Dendritic cell treated with granulocyte-macrophage colony-stimulating factor and Interleukin-4, amounts not matched to agents 40 ng/mL and 50 ng/mL, for 4 days (primary cell): ENCODE results near the gene FAM114A1.

Experiments
- H3K27ac Mint-ChIP-seq: one replicate; pipeline ENCODE4 v1.8.0; 2022; ENCODE audit warnings: mild to moderate bottlenecking, mixed read lengths
- H3K27me3 Mint-ChIP-seq: one replicate; pipeline ENCODE4 v1.8.0; 2022; ENCODE audit warnings: mild to moderate bottlenecking, mixed read lengths
- H3K36me3 Mint-ChIP-seq: one replicate; pipeline ENCODE4 v1.8.0; 2022; ENCODE audit warnings: low read depth, mixed read lengths
- H3K4me1 Mint-ChIP-seq: one replicate; pipeline ENCODE4 v1.8.0; 2022; ENCODE audit warnings: low read depth, mixed read lengths
- H3K4me3 Mint-ChIP-seq: one replicate; pipeline ENCODE4 v1.8.0; 2022; ENCODE audit warnings: mild to moderate bottlenecking, moderate library complexity, mixed read lengths
- H3K9me3 Mint-ChIP-seq: one replicate; pipeline ENCODE4 v1.8.0; 2022; ENCODE audit warnings: mixed read lengths
- intact Hi-C: fragments of 100-400 bp; cut with micrococcal nuclease; formaldehyde crosslinking; loops from one replicate; pipeline ENCODE4 v1.15.0; 2022

Gene FAM114A1

DNA sequence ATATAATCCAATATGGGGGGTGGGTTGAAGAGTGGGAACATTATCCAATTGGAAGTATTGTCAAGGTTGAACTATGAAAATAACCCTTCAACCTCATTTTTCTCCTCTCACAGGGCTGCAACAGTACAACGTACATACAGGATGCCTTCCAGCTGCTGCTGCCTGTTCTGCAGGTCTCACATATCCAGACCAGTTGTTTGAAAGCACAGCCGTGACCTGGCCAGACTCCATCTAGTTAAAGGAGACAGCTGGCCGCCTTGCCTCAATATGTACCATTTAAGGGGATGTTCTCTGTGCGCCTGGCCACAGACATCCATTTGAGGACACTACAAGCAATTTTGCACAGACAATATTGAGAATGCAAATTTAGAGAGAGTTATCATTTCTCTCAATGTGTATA lies 75.7 kb downstream of the FAM114A1 start:
- no peaks in the 10 kb centered on the region for H3K9me3 Mint-ChIP-seq
- intact Hi-C loops, result no loop called here

DNA sequence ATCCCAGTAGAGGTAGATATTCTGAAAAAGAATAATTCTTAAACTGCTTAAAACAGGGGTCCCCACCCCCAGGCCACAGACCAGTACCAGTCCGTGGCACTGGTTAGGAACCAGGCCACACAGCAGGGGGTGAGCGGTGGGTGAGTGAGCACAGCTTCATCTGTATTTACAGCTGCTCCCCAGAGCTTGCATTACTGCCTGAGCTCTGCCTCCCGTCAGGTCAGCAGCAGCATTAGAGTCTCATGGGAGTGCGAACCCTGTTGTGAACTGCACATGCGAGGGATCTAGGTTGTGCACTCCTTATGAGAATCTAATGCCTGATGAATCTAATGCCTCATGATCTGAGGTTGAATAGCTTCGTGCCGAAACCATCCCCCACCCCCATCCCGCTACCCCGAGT lies 76.8 kb downstream of the FAM114A1 start:
- H3K27ac Mint-ChIP-seq, result no peak overlapping the region
- H3K9me3 Mint-ChIP-seq, result no peaks in the 10 kb centered on the region
- no peaks in the 10 kb centered on the region for H3K4me1 Mint-ChIP-seq
- H3K36me3 Mint-ChIP-seq, result peaks cover 39% of the 10 kb centered on the region
- intact Hi-C loops, result no loop called here
- no peaks in the 10 kb centered on the region for H3K27me3 Mint-ChIP-seq
- no peak overlapping the region for H3K4me3 Mint-ChIP-seq

More for the DNA sequence above, 75.7 kb downstream of the FAM114A1 start:
- Mint-ChIP-seq H3K36me3 (peaks cover 41% of the 10 kb centered on the region), H3K4me1 (no peaks in the 10 kb centered on the region), H3K27ac (no peak overlapping the region), H3K27me3 (no peaks in the 10 kb centered on the region), H3K4me3 (no peak overlapping the region)

DNA sequence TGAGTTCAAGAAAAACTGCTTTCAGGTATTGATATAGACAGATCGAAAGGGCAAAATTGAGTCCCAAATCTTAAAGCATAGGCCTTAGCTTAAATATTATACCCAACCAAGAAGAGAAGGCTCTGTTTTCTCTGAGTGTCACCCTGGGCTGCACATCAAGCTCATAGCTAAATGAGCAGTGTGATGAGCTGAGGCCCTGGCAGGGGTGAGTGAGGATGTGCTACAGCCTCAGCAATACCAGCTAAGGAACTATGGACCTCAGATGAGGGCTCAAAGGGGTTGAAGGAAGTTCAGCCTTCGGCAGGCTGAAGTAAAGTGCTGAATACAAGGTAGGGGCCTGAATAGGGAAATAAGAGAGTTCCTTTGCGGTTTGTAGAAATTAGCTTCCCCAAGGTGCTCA lies 79.3 kb downstream of the FAM114A1 start:
- intact Hi-C loops, result no loop called here
- Mint-ChIP-seq H3K36me3 (peaks cover 16% of the 10 kb centered on the region), H3K9me3 (no peaks in the 10 kb centered on the region), H3K27me3 (no peaks in the 10 kb centered on the region), H3K4me3 (no peak overlapping the region), H3K27ac (no peak overlapping the region), H3K4me1 (no peaks in the 10 kb centered on the region)

DNA sequence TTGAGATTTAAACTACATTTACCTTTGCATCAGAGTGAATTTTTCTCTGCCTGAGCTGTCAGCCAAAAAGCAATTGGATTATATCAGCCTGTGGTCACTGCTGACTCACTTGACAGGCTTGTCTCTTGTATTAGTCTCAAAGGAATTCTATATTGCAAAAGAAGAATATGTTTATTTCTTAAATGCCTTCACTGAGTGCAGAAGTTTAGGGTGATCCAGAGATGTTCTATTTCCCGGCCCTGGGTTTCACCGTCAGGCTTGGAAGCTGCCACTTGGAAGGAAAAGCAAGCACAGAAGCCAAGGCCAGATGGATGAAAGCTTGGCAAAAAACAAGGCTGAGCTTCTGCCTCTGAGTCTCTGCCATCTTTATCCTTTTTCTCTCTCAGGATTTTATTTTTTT lies 80.9 kb downstream of the FAM114A1 start:
- intact Hi-C loops, result no loop called here
- H3K4me3 Mint-ChIP-seq, result no peak overlapping the region
- H3K27ac Mint-ChIP-seq, result no peak overlapping the region
- H3K36me3 Mint-ChIP-seq, result peaks cover 9% of the 10 kb centered on the region
- no peaks in the 10 kb centered on the region for H3K4me1 Mint-ChIP-seq
- H3K9me3 Mint-ChIP-seq, result no peaks in the 10 kb centered on the region
- peaks cover 2% of the 10 kb centered on the region for H3K27me3 Mint-ChIP-seq

DNA sequence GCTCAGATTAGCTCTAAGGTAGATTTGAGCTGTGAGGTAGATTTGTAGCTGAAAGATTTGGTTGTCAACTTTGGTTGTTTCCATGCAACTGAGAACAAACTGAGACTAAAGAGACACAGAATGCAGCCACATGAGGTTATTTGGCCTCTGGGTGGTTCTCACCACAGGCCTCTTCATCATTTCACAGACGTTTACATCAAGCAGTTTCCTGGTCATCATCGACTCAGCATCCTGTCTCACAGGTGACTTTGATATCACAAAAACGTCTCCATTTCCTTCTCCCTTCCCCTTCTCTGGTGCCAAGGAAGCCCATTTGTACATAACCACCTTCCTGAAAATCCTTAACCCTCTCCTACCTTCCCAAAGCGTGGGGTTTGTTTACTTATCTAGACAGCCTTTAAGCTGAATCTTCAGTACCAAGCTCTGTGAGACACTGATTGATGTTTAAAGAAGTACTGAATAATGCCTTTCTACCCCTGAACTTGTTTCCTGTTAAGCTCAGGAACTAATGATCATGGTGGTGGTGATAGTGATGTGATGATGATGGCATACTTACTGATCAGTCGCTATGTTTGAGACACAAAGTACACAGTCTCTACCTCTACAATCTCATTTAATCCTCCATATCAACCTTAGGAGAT lies 81.9 kb downstream of the FAM114A1 start:
- no peaks in the 10 kb centered on the region for H3K4me1 Mint-ChIP-seq
- peaks cover 3% of the 10 kb centered on the region for H3K27me3 Mint-ChIP-seq
- H3K4me3 Mint-ChIP-seq, result no peak overlapping the region
- H3K36me3 Mint-ChIP-seq, result peaks cover 3% of the 10 kb centered on the region
- H3K9me3 Mint-ChIP-seq, result no peaks in the 10 kb centered on the region
- intact Hi-C loops, result no loop called here
- no peak overlapping the region for H3K27ac Mint-ChIP-seq

DNA sequence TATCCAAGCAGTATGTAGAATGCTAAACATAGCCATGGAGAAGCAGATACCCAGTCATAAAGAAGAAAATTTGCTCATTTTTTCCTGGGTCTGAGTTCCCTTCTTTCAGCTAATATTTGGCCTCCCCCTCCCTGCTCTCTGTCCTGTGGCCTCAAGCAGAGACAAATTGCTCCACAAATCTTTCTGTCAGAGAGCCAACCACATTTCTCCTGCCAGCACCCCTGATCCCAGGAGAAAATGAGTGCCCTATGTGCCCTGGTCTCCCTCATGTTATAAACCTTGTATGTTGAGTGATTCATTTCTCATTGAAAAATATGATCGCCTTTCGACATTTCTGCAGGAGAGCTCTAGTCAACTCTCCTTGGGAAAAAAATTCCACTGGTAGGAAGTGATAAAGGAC lies 82.6 kb downstream of the FAM114A1 start:
- H3K27ac Mint-ChIP-seq, result no peak overlapping the region
- peaks cover 3% of the 10 kb centered on the region for H3K27me3 Mint-ChIP-seq
- H3K9me3 Mint-ChIP-seq, result no peaks in the 10 kb centered on the region
- no peak overlapping the region for H3K4me3 Mint-ChIP-seq
- no peaks in the 10 kb centered on the region for H3K36me3 Mint-ChIP-seq
- intact Hi-C loops, result no loop called here
- H3K4me1 Mint-ChIP-seq, result no peaks in the 10 kb centered on the region

DNA sequence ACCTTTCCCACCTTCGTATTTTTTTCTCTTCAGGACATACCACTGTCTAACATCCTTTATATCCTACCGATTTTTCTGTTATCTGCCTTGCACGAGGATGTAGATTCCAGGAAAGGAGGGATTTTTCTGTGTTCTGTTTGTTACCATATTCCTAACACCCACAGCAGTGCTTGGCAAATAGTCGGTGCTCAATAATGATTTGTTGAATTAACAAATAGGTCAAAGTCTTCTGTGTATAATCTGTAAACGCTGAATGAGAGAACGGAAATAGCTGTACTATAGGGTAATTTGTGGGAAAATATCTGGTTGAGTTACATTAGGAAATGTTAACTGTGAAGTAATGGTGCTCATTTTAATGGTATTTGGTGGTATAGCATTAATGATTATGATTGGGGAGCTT lies 83.1 kb downstream of the FAM114A1 start:
- H3K27ac Mint-ChIP-seq, result no peak overlapping the region
- no peaks in the 10 kb centered on the region for H3K9me3 Mint-ChIP-seq
- H3K4me1 Mint-ChIP-seq, result no peaks in the 10 kb centered on the region
- peaks cover 3% of the 10 kb centered on the region for H3K27me3 Mint-ChIP-seq
- intact Hi-C loops, result no loop called here
- H3K36me3 Mint-ChIP-seq, result no peaks in the 10 kb centered on the region
- no peak overlapping the region for H3K4me3 Mint-ChIP-seq

DNA sequence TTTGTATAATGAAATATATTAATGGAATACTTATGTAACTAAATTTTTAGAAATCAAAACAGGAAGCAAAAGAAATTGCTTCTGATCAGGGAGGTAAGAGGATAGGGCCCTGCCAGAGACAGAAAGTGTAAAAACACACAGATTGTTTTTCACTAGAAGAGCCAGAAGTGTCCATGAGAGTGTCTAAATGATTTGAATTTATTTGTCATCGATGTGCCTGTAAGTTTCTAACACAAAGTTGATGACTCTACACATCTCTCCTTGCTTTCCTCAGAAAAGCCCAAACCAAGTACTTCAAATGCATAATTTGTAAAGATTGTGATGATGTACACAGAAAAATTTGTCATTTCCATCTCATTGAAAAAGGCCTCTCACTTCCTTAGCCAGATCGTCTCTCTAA lies 84.0 kb downstream of the FAM114A1 start:
- Mint-ChIP-seq H3K9me3 (peaks cover 8% of the 10 kb centered on the region), H3K27ac (no peak overlapping the region), H3K4me1 (no peaks in the 10 kb centered on the region), H3K4me3 (no peak overlapping the region), H3K27me3 (peaks cover 3% of the 10 kb centered on the region), H3K36me3 (no peaks in the 10 kb centered on the region)
- intact Hi-C loops, result no loop called here

DNA sequence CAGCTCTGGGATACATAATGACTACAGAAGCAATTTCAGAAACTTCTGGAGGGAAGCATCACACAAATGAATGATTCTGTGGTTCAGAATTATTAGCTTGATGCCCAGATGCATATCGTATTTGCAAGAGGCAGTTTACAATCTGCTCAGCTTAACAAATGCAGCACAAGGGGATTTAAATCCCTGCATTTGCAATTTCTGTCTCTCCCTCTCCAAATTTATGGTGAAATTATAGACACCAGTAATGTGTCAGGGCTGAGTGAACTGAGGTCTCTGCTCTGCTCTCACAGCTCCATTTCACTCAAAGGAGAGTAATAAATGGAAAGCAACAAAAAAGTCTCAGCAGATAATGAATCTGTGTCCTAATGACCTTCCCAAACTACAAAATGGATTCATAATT lies 84.4 kb downstream of the FAM114A1 start:
- intact Hi-C loops, result no loop called here
- Mint-ChIP-seq H3K4me3 (no peak overlapping the region), H3K36me3 (no peaks in the 10 kb centered on the region), H3K4me1 (no peaks in the 10 kb centered on the region), H3K27me3 (peaks cover 3% of the 10 kb centered on the region), H3K9me3 (peaks cover 12% of the 10 kb centered on the region), H3K27ac (no peak overlapping the region)

DNA sequence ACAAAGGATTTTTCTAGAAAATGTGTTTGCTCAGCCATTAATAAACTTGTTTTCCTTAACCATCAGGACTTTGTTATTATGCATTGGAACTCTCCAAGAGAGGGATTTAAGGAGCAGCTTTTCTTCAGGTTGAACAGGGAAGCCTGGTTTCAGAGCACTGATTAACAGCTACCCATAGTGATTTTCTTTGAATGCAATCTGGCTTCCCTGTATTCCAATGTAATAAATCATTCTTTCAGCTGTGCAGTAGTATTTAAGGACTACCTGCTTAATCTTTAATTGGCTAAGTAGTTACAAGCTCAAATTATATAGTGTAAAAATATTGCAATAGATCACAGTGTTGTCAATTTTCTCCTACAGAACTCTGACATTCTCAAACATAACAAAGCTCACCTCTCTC lies 87.1 kb downstream of the FAM114A1 start:
- intact Hi-C loops, result no loop called here
- H3K4me1 Mint-ChIP-seq, result no peaks in the 10 kb centered on the region
- peaks cover 3% of the 10 kb centered on the region for H3K27me3 Mint-ChIP-seq

DNA sequence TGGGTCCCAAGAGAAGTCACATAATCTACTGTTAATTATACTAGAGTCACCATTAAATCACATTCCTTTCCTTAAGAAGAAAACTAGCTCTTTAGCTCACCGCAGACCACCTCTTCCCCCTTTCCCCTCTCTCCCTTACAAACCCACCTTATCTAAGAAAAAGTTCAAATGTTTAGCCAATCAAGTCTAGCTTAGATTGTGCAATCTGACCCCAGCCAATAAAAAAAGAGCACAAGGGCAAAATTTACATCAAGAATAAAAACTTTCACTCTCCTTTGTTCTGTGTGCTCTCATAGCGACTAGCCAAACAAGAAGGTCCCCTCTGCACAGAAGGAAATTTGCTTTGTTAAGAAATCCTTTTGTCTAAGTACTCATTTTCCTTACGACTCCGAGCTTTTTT lies 88.4 kb downstream of the FAM114A1 start:
- H3K9me3 Mint-ChIP-seq, result peaks cover 12% of the 10 kb centered on the region
- intact Hi-C loops, result no loop called here
- no peak overlapping the region for H3K4me3 Mint-ChIP-seq
- H3K36me3 Mint-ChIP-seq, result no peaks in the 10 kb centered on the region
- no peak overlapping the region for H3K27ac Mint-ChIP-seq
- H3K27me3 Mint-ChIP-seq, result peaks cover 3% of the 10 kb centered on the region
- no peaks in the 10 kb centered on the region for H3K4me1 Mint-ChIP-seq

More for the DNA sequence above, 87.1 kb downstream of the FAM114A1 start:
- H3K27ac Mint-ChIP-seq, result no peak overlapping the region
- H3K9me3 Mint-ChIP-seq, result peaks cover 12% of the 10 kb centered on the region
- H3K4me3 Mint-ChIP-seq, result no peak overlapping the region
- no peaks in the 10 kb centered on the region for H3K36me3 Mint-ChIP-seq

DNA sequence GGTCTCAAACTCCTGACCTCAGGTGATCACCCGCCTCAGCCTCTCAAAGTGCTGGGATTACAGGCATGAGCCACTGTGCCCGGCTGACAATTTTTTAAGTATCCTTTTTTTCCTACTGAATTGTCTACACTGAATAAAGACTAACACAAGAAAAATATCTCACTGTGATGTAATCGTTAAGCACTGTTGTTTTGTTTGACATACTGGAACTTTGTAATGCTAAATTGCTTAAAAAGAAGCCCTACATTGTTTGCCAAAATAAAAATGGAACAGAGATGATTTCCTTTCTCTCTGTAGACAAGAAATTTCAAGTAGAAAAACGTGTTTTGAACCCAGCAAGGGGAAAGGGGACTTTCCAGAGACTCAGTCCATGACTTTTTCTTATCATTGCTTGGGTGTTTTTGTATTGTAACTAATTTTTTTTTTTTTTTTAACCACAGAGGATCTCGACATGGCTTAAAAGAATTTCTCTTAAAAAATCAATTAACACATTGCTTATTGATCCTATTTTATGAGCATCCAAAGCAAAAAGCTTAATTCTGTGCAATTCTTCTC lies 89.7 kb downstream of the FAM114A1 start:
- Mint-ChIP-seq H3K36me3 (no peaks in the 10 kb centered on the region), H3K4me1 (no peaks in the 10 kb centered on the region), H3K27me3 (peaks cover 3% of the 10 kb centered on the region), H3K27ac (no peak overlapping the region), H3K4me3 (no peak overlapping the region), H3K9me3 (peaks cover 12% of the 10 kb centered on the region)
- intact Hi-C loops, result no loop called here

DNA sequence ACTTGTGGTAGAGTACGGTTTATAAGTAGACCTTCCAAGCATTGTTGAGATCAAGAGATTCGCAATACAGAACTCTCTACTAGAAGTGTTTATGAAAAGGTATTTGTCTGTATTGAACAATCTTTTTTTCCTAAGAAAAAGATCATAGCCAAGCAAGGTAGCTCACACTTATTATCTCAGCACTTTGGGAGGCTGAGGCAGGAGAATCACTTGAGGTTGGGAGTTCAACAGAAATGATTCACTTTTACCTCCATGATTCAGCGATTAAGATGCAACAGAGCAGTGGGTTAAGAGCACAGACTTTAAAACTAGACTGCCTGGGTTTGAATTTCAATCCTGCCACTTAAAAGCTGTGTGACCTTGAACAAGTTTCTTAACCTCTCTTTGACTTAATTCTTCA lies 90.3 kb downstream of the FAM114A1 start:
- no peak overlapping the region for H3K4me3 Mint-ChIP-seq
- no peak overlapping the region for H3K27ac Mint-ChIP-seq
- no peaks in the 10 kb centered on the region for H3K4me1 Mint-ChIP-seq
- no peaks in the 10 kb centered on the region for H3K36me3 Mint-ChIP-seq
- intact Hi-C loops, result no loop called here
- H3K27me3 Mint-ChIP-seq, result peaks cover 3% of the 10 kb centered on the region
- peaks cover 12% of the 10 kb centered on the region for H3K9me3 Mint-ChIP-seq

DNA sequence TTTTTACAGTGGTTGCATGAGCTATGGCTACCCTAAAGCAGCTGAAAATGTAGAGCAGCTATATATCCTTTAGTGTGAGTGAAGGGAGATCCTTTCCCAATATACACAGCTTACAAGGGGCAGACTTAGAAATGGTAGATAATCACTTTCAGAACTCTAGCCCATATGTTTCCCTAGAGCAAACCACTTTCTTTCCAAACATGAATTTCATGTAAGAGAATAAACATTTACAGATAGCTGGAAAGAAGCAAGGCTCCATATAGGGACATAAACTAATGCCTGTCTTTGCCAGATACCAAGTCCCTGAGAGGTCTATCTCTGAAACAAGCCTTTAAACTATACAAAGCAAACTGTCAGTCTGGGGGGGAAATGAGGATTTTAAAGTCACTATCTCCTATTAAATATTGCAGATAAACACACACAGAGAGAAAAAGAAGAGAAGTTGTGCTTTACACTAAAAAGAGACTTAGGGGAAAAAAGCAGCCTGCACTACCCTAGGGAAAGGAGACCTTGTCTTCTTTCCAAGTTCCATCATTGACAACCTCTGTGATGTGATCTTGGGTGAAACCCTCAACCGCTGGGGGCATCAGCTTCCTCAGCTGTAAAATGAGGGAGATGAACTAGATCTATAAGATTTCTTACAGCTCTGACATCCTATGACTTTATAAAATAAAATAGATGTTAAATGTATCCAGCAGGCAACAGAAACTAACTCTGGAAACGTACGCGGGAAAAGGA lies 91.0 kb downstream of the FAM114A1 start:
- Mint-ChIP-seq H3K4me1 (no peaks in the 10 kb centered on the region), H3K4me3 (no peak overlapping the region), H3K27me3 (peaks cover under 1% of the 10 kb centered on the region), H3K36me3 (no peaks in the 10 kb centered on the region), H3K27ac (no peak overlapping the region), H3K9me3 (peaks cover 12% of the 10 kb centered on the region)
- intact Hi-C loops, result no loop called here
